NCI-H526 treated with DMSO at 0.1 percent for 48 hours (cell line): Measurements from ENCODE around the gene C10orf105.

Source experiments
- DNase-seq: peaks from one replicate; lab custom pipeline; 2025; lab: John Stamatoyannopoulos, UW

C10orf105 gene

GRCh38 chr10:71715860-71716259, 3.7 kb downstream of the C10orf105 start:
- DNase-seq, result no peak

- DNase-seq, result no peak
Measured at GRCh38 chr10:71715026-71715425, 4.6 kb downstream of the C10orf105 start.

- no peak for DNase-seq
Measured at GRCh38 chr10:71714592-71714991, 5.0 kb downstream of the C10orf105 start.

GRCh38 chr10:71714031-71714410, 5.6 kb downstream of the C10orf105 start:
- no peak for DNase-seq

- DNase-seq, result no peak
Measured at GRCh38 chr10:71713135-71714030, 6.2 kb downstream of the C10orf105 start.

- no peak for DNase-seq
Measured at GRCh38 chr10:71712572-71713134, 6.9 kb downstream of the C10orf105 start.

- no peak for DNase-seq
Measured at GRCh38 chr10:71712170-71712569, 7.4 kb downstream of the C10orf105 start.

GRCh38 chr10:71711052-71711623, 8.4 kb downstream of the C10orf105 start:
- DNase-seq, result no peak

- DNase-seq, result no peak
Measured at GRCh38 chr10:71710519-71710918, 9.1 kb downstream of the C10orf105 start.

GRCh38 chr10:71708897-71709882, 10.4 kb downstream of the C10orf105 start:
- DNase-seq, result no peak

- peak; percentile 10 for DNase-seq
Measured at GRCh38 chr10:71708301-71708703, 11.3 kb downstream of the C10orf105 start.

GRCh38 chr10:71707240-71707789, 12.3 kb downstream of the C10orf105 start:
- no peak for DNase-seq

- no peak for DNase-seq
Measured at GRCh38 chr10:71706216-71707121, 13.1 kb downstream of the C10orf105 start.

GRCh38 chr10:71705582-71705981, 14.0 kb downstream of the C10orf105 start:
- DNase-seq, result no peak

GRCh38 chr10:71704816-71705215, 14.8 kb downstream of the C10orf105 start:
- DNase-seq, result no peak

GRCh38 chr10:71703577-71703976, 16.0 kb downstream of the C10orf105 start:
- DNase-seq, result no peak

GRCh38 chr10:71701496-71702132, 18.0 kb downstream of the C10orf105 start:
- no peak for DNase-seq

GRCh38 chr10:71700731-71701368, 18.7 kb downstream of the C10orf105 start:
- DNase-seq, result no peak

- DNase-seq, result no peak
Measured at GRCh38 chr10:71698737-71699136, 20.8 kb downstream of the C10orf105 start.
